ENCODE data around the gene TBC1D8.

TBC1D8 gene

GRCh38 chr2:100995309-100996075 lies 155.7 kb downstream of the TBC1D8 start:
- DNase-seq (ENCODE audit: extremely low spot score) = no peak
- ChIA-PET CTCF (no interaction called here), POLR2A (interaction anchor here (0.7 kb wide), 1 partner anchor 11 kb away, joined by 3 read pairs; no protein-coding TSS in a partner anchor)
- no peak for TF ChIP-seq CTCF (IDR thresholded peaks at IDR 0.05; ENCODE audit: control extremely low read depth, extremely low read depth, low read depth, missing control alignments)

- ChIA-PET POLR2A (no interaction called here), CTCF (no interaction called here)
- no peak for DNase-seq (ENCODE audit: extremely low spot score)
- no peak for TF ChIP-seq CTCF (IDR thresholded peaks at IDR 0.05; ENCODE audit: control extremely low read depth, extremely low read depth, low read depth, missing control alignments)
These were observed 157.9 kb downstream of the TBC1D8 start for GRCh38 chr2:100993294-100993693.

- ChIA-PET CTCF (no interaction called here), POLR2A (no interaction called here)
- no peak for DNase-seq (ENCODE audit: extremely low spot score)
- no peak for TF ChIP-seq CTCF (IDR thresholded peaks at IDR 0.05; ENCODE audit: control extremely low read depth, extremely low read depth, low read depth, missing control alignments)
These were observed 158.9 kb downstream of the TBC1D8 start for GRCh38 chr2:100992262-100992661.

- ChIA-PET CTCF (interaction anchor here (0.9 to 1.6 kb wide), 3 partner anchors 381 to 610 kb away, joined by 3 to 4 read pairs (median 3); no protein-coding TSS in a partner anchor), POLR2A (no interaction called here)
- no peak for TF ChIP-seq CTCF (IDR thresholded peaks at IDR 0.05; ENCODE audit: control extremely low read depth, extremely low read depth, low read depth, missing control alignments)
- DNase-seq (ENCODE audit: extremely low spot score) = no peak
These were observed 159.8 kb downstream of the TBC1D8 start for GRCh38 chr2:100991404-100991773.

GRCh38 chr2:100990650-100991403 lies 160.4 kb downstream of the TBC1D8 start:
- ChIA-PET CTCF (interaction anchor here (0.9 to 1.6 kb wide), 3 partner anchors 381 to 610 kb away, joined by 3 to 4 read pairs (median 3); no protein-coding TSS in a partner anchor), POLR2A (no interaction called here)
- TF ChIP-seq CTCF (IDR thresholded peaks at IDR 0.05; ENCODE audit: control extremely low read depth, extremely low read depth, low read depth, missing control alignments) = no peak
- DNase-seq (ENCODE audit: extremely low spot score) = no peak

GRCh38 chr2:100990166-100990565 lies 161.0 kb downstream of the TBC1D8 start:
- DNase-seq (ENCODE audit: extremely low spot score) = no peak
- POLR2A ChIA-PET = no interaction called here
- CTCF ChIA-PET = interaction anchor here (1.4 to 1.6 kb wide), 2 partner anchors 384 to 609 kb away, joined by 3 read pairs; no protein-coding TSS in a partner anchor
- TF ChIP-seq CTCF (IDR thresholded peaks at IDR 0.05; ENCODE audit: control extremely low read depth, extremely low read depth, low read depth, missing control alignments) = no peak

All from GM10248 (cell line).